Stimulated activated CD8-positive, alpha-beta memory T cell treated with anti-CD3 and anti-CD28 coated beads, Interleukin-7, amount 100 ng/mL, for 24 hours (primary cell): ENCODE measurements around the gene NEURL3.

Experiments used
- DNase-seq: peaks from one replicate; pipeline ENCODE4 v3.0.0-alpha.2; 2020; ENCODE audit warnings: low read depth

The NEURL3 gene

GRCh38 chr2:96527286-96528005 is 22.3 kb upstream of the NEURL3 start:
- DNase-seq, result no peak

GRCh38 chr2:96526615-96527285 is 21.6 kb upstream of the NEURL3 start:
- no peak for DNase-seq

- DNase-seq, result no peak
Measured at GRCh38 chr2:96526101-96526591, 21.0 kb upstream of the NEURL3 start.

GRCh38 chr2:96525211-96525507 is 20.0 kb upstream of the NEURL3 start:
- no peak for DNase-seq

GRCh38 chr2:96524482-96525210 is 19.5 kb upstream of the NEURL3 start:
- no peak for DNase-seq

GRCh38 chr2:96523659-96524481 is 18.7 kb upstream of the NEURL3 start:
- no peak for DNase-seq

- DNase-seq, result no peak
Measured at GRCh38 chr2:96522304-96523203, 17.4 kb upstream of the NEURL3 start.

- no peak for DNase-seq
Measured at GRCh38 chr2:96521219-96521618, 16.1 kb upstream of the NEURL3 start.

- no peak for DNase-seq
Measured at GRCh38 chr2:96520697-96521096, 15.5 kb upstream of the NEURL3 start.

- DNase-seq, result no peak
Measured at GRCh38 chr2:96520231-96520630, 15.1 kb upstream of the NEURL3 start.

GRCh38 chr2:96517079-96517478 is 11.9 kb upstream of the NEURL3 start:
- DNase-seq, result no peak

GRCh38 chr2:96514521-96514920 is 9.4 kb upstream of the NEURL3 start:
- DNase-seq, result no peak

- DNase-seq, result no peak
Measured at GRCh38 chr2:96512341-96512740, 7.2 kb upstream of the NEURL3 start.

GRCh38 chr2:96511851-96512250 is 6.7 kb upstream of the NEURL3 start:
- DNase-seq, result no peak

GRCh38 chr2:96510931-96511595 is 5.9 kb upstream of the NEURL3 start:
- DNase-seq, result no peak

- DNase-seq, result no peak
Measured at GRCh38 chr2:96509847-96510230, 4.7 kb upstream of the NEURL3 start.

GRCh38 chr2:96509114-96509846 is 4.1 kb upstream of the NEURL3 start:
- peak; percentile 41 for DNase-seq

- no peak for DNase-seq
Measured at GRCh38 chr2:96508521-96509113, 3.5 kb upstream of the NEURL3 start.

GRCh38 chr2:96507957-96508520 is 2.9 kb upstream of the NEURL3 start:
- peak; percentile 86 for DNase-seq
